H9 (cell line): Measurements from ENCODE around the gene ARNT2. TPM values are rescaled to one million over a fixed set of nuclear protein-coding genes. Genes with fewer than 3 reads are reported as not detected.

Source experiments
- DNase-seq: peaks from one replicate; pipeline ENCODE4 v3.0.0-alpha.2; 2017
- H2AFZ ChIP-seq: one replicate; pipeline ENCODE4 v1.6.1; 2013; ENCODE audit warnings: mild to moderate bottlenecking, low read length, control low read depth, moderate library complexity
- H2AK5ac ChIP-seq: 2 replicates; pipeline ENCODE4 v1.6.1; 2013; ENCODE audit warnings: low read length, control low read depth, mixed read lengths; ENCODE audit not compliant: insufficient read length
- H2BK120ac ChIP-seq: one replicate; pipeline ENCODE4 v1.6.1; 2013; ENCODE audit warnings: low read depth, mild to moderate bottlenecking, low read length, control low read depth, inconsistent platforms; ENCODE audit not compliant: poor library complexity, severe bottlenecking
- H2BK12ac ChIP-seq: 2 replicates; pipeline ENCODE4 v1.6.1; 2013; ENCODE audit warnings: low read length, control low read depth, mixed read lengths, low read depth; ENCODE audit not compliant: insufficient read length
- H2BK15ac ChIP-seq: 2 replicates; pipeline ENCODE4 v1.6.1; 2013; ENCODE audit warnings: low read depth, low read length, control low read depth
- H2BK20ac ChIP-seq: one replicate; pipeline ENCODE4 v1.6.1; 2013; ENCODE audit warnings: low read depth, mild to moderate bottlenecking, low read length, control low read depth, inconsistent platforms; ENCODE audit not compliant: poor library complexity, severe bottlenecking
- H2BK5ac ChIP-seq: 2 replicates; pipeline ENCODE4 v1.6.1; 2013; ENCODE audit warnings: low read length, control low read depth, mixed read lengths; ENCODE audit not compliant: insufficient read length
- H3K14ac ChIP-seq: 2 replicates; pipeline ENCODE4 v1.6.1; 2013; ENCODE audit warnings: low read length, control low read depth; ENCODE audit not compliant: insufficient read depth
- H3K18ac ChIP-seq: 2 replicates; pipeline ENCODE4 v1.6.1; 2013; ENCODE audit warnings: low read depth, mild to moderate bottlenecking, mixed read lengths, low read length, control low read depth; ENCODE audit not compliant: insufficient read length
- H3K23ac ChIP-seq: 2 replicates; pipeline ENCODE4 v1.6.1; 2013; ENCODE audit warnings: low read length, control low read depth, mixed read lengths, low read depth; ENCODE audit not compliant: insufficient read length
- H3K23me2 ChIP-seq: 2 replicates; pipeline ENCODE4 v1.6.1; 2013; ENCODE audit warnings: low read depth, mild to moderate bottlenecking, mixed read lengths, low read length, control low read depth; ENCODE audit not compliant: insufficient read length, poor library complexity, severe bottlenecking
- H3K27ac ChIP-seq: 2 replicates; pipeline ENCODE4 v1.5.1; 2013; ENCODE audit warnings: low read length, control low read depth, mixed read lengths, low read depth; ENCODE audit not compliant: insufficient read length
- H3K27me3 ChIP-seq: 2 replicates; pipeline ENCODE4 v1.6.1; 2013; ENCODE audit warnings: low read length, control low read depth, inconsistent platforms; ENCODE audit not compliant: insufficient read depth
- H3K4ac ChIP-seq: 2 replicates; pipeline ENCODE4 v1.6.1; 2013; ENCODE audit warnings: low read depth, mild to moderate bottlenecking, control low read depth, inconsistent platforms, low read length, moderate library complexity
- H3K4me1 ChIP-seq: 2 replicates; pipeline ENCODE4 v1.6.1; 2013; ENCODE audit warnings: low read length, control low read depth, inconsistent platforms; ENCODE audit not compliant: insufficient read depth
- H3K4me2 ChIP-seq: 2 replicates; pipeline ENCODE4 v1.6.1; 2013; ENCODE audit warnings: low read length, control low read depth, mixed read lengths; ENCODE audit not compliant: insufficient read length, insufficient read depth
- H3K56ac ChIP-seq: 2 replicates; pipeline ENCODE4 v1.6.1; 2013; ENCODE audit warnings: low read depth, mild to moderate bottlenecking, mixed read lengths, low read length, control low read depth; ENCODE audit not compliant: insufficient read length
- H3K79me1 ChIP-seq: 2 replicates; pipeline ENCODE4 v1.6.1; 2013; ENCODE audit warnings: low read depth, mild to moderate bottlenecking, moderate library complexity, low read length, control low read depth, inconsistent platforms; ENCODE audit not compliant: insufficient read depth, poor library complexity, severe bottlenecking
- H3K79me2 ChIP-seq: 2 replicates; pipeline ENCODE4 v1.6.1; 2013; ENCODE audit warnings: low read length, control low read depth, inconsistent platforms; ENCODE audit not compliant: insufficient read depth
- H3K9ac ChIP-seq: 2 replicates; pipeline ENCODE4 v1.6.1; 2013; ENCODE audit warnings: low read length, control low read depth, mixed read lengths; ENCODE audit not compliant: insufficient read length; ENCODE audit errors: extremely low read depth
- H3K9me3 ChIP-seq: one replicate; pipeline ENCODE4 v1.6.1; 2013; ENCODE audit warnings: low read depth, low read length, inconsistent platforms; ENCODE audit not compliant: control insufficient read depth
- H3T11ph ChIP-seq: one replicate; pipeline ENCODE4 v1.6.1; 2013; ENCODE audit warnings: mild to moderate bottlenecking, low read length, control low read depth, inconsistent platforms
- H4K20me1 ChIP-seq: one replicate; pipeline ENCODE4 v1.6.1; 2013; ENCODE audit not compliant: control insufficient read depth, insufficient read length, insufficient read depth
- H4K5ac ChIP-seq: 2 replicates; pipeline ENCODE4 v1.6.1; 2013; ENCODE audit warnings: low read depth, mild to moderate bottlenecking, mixed read lengths, low read length, control low read depth; ENCODE audit not compliant: insufficient read length
- H4K8ac ChIP-seq: replicated peaks from 2 replicates; pipeline ENCODE4 v1.6.1; 2013; ENCODE audit warnings: low read length, control low read depth, mixed read lengths, low read depth; ENCODE audit not compliant: insufficient read length
- H4K91ac ChIP-seq: 2 replicates; pipeline ENCODE4 v1.6.1; 2013; ENCODE audit warnings: low read depth, mild to moderate bottlenecking, moderate library complexity, mixed read lengths, low read length, control low read depth; ENCODE audit not compliant: insufficient read length
- H3K27ac Mint-ChIP-seq, 3 experiments: 2 replicates in 2 of 3; 3 replicates in 1 of 3; pipeline ENCODE4 v1.8.0; 2020 to 2021; ENCODE audit warnings: mixed read lengths in 3 of 3, mild to moderate bottlenecking in 1 of 3, moderate library complexity in 1 of 3
- H3K27me3 Mint-ChIP-seq: 2 replicates; pipeline ENCODE4 v1.8.0; 2021; ENCODE audit warnings: low read depth, mild to moderate bottlenecking, moderate library complexity, mixed read lengths
- H3K36me3 Mint-ChIP-seq, 3 experiments: 2 replicates in 2 of 3; 3 replicates in 1 of 3; pipeline ENCODE4 v1.8.0; 2020 to 2021; ENCODE audit warnings: low read depth in 3 of 3, mixed read lengths in 3 of 3; ENCODE audit not compliant: insufficient read depth in 1 of 3
- H3K4me1 Mint-ChIP-seq, 2 experiments: 2 replicates each; pipeline ENCODE4 v1.8.0; 2020; ENCODE audit warnings: mixed read lengths in 2 of 2
- H3K4me3 Mint-ChIP-seq, 2 experiments: 2 replicates in 1 of 2; 3 replicates in 1 of 2; pipeline ENCODE4 v1.8.0; 2020 to 2021; ENCODE audit warnings: mild to moderate bottlenecking in 2 of 2, mixed read lengths in 2 of 2, moderate library complexity in 1 of 2
- H3K9me3 Mint-ChIP-seq, 2 experiments: 2 replicates in 1 of 2; 3 replicates in 1 of 2; pipeline ENCODE4 v1.8.0; 2020; ENCODE audit warnings: mild to moderate bottlenecking in 2 of 2, mixed read lengths in 2 of 2, moderate library complexity in 1 of 2
- CTCF ChIP-seq: fragments of 200-600 bp; sonication (generic); conservative IDR thresholded peaks from 3 replicates; pipeline ENCODE4 v1.8.0; 2021; ENCODE audit warnings: antibody characterized with exemption, mild to moderate bottlenecking
- WGBS: extraction: QIAGEN DNeasy Blood & Tissue Kit; methylation state at CpG from one replicate; pipeline ENCODE4 v1.1.7; 2013; ENCODE audit warnings: missing lambda C conversion rate, low lambda C conversion rate, mixed read lengths; ENCODE audit not compliant: insufficient read length; ENCODE audit errors: extremely low coverage; 5-methylcytosine and 5-hydroxymethylcytosine counted together
- total RNA-seq: library from RNA; stranded (reverse); gene quantifications from 2 replicates; pipeline ENCODE4 v1.2.1, GENCODE V29; 2021

The ARNT2 gene
- total RNA-seq, 1 experiment from 2014 or later = 10.5 TPM

- no peaks in the 10 kb centered on the region for H3K9me3 Mint-ChIP-seq
Observed at GRCh38 chr15:80590761-80591355, 186.7 kb downstream of the ARNT2 start.

More at GRCh38 chr15:80590761-80591355, 186.7 kb downstream of the ARNT2 start:
- H3K9ac ChIP-seq = no peak overlapping the region
- no peak overlapping the region for H3K4ac ChIP-seq
- Mint-ChIP-seq H3K4me1 (peaks cover 28 to 31% of the 10 kb centered on the region in 2 experiments), H3K36me3 (peaks cover 0 to 3% (median 0%) of the 10 kb centered on the region in 3 experiments; a peak in 3 of 7 replicates), H3K27me3 (no peaks in the 10 kb centered on the region; the same call in 1 of the 2 replicates), H3K27ac (no peak overlapping the region), H3K4me3 (no peak overlapping the region)
- H2AFZ ChIP-seq = no peak overlapping the region
- DNase-seq = no peak
- H4K5ac ChIP-seq = no peak overlapping the region
- no peak overlapping the region for H2BK20ac ChIP-seq
- no CpG with 5 or more reads among the region's 7 CpGs for WGBS
- H3K56ac ChIP-seq = no peak overlapping the region
- no peak overlapping the region for H3K27ac ChIP-seq
- H3T11ph ChIP-seq = no peak overlapping the region
- no peaks in the 10 kb centered on the region for H4K20me1 ChIP-seq
- H3K79me2 ChIP-seq = no peaks in the 10 kb centered on the region
- no peaks in the 10 kb centered on the region for H3K27me3 ChIP-seq
- no peak for TF ChIP-seq CTCF
- no peak overlapping the region for H3K14ac ChIP-seq
- H3K4me1 ChIP-seq = no peaks in the 10 kb centered on the region; the same call in 1 of the 2 replicates
- no peak overlapping the region for H3K4me2 ChIP-seq
- H3K23ac ChIP-seq = no peak overlapping the region
- no peak overlapping the region for H4K91ac ChIP-seq
- no peak overlapping the region for H2BK12ac ChIP-seq
- H2BK15ac ChIP-seq = no peak overlapping the region
- H3K79me1 ChIP-seq = no peaks in the 10 kb centered on the region
- H3K9me3 ChIP-seq = no peaks in the 10 kb centered on the region
- no peak overlapping the region for H2AK5ac ChIP-seq
- H3K23me2 ChIP-seq = no peaks in the 10 kb centered on the region
- no peak overlapping the region for H2BK120ac ChIP-seq
- H4K8ac ChIP-seq = no peak overlapping the region
- H2BK5ac ChIP-seq = no peak overlapping the region
- no peak overlapping the region for H3K18ac ChIP-seq
